WTC11 (cell line): ENCODE data around the gene DCP1B.

Source experiments
- ATF3 ChIP-seq: sonication (generic); formaldehyde crosslinking; conservative IDR thresholded peaks from 2 replicates; pipeline ENCODE4 v1.8.1; 2022; ENCODE audit warnings: mild to moderate bottlenecking, missing genetic modification reagents
- CREB1 ChIP-seq: sonication (generic); formaldehyde crosslinking; IDR thresholded peaks from 2 replicates; pipeline ENCODE4 v1.8.0; 2023; ENCODE audit warnings: mild to moderate bottlenecking, missing genetic modification reagents
- CTCF ChIP-seq: fragments of 200-600 bp; IDR thresholded peaks from 2 replicates; pipeline ENCODE4 v1.8.0; 2022; ENCODE audit warnings: antibody characterized with exemption
- E2F4 ChIP-seq: sonication (generic); formaldehyde crosslinking; IDR thresholded peaks from 2 replicates; pipeline ENCODE4 v1.8.1; 2022; ENCODE audit warnings: low read depth, mild to moderate bottlenecking, moderate library complexity, missing genetic modification reagents, borderline replicate concordance
- FOXK1 ChIP-seq: sonication (generic); formaldehyde crosslinking; IDR thresholded peaks from 2 replicates; pipeline ENCODE4 v1.8.0; 2022; ENCODE audit warnings: mild to moderate bottlenecking, moderate library complexity, missing genetic modification reagents
- MAX ChIP-seq: sonication (generic); formaldehyde crosslinking; IDR thresholded peaks from 2 replicates; pipeline ENCODE4 v1.8.0; 2022; ENCODE audit warnings: mild to moderate bottlenecking, missing genetic modification reagents
- RELA ChIP-seq: sonication (generic); formaldehyde crosslinking; IDR thresholded peaks from 2 replicates; pipeline ENCODE4 v1.8.1; 2022; ENCODE audit warnings: missing genetic modification reagents, mild to moderate bottlenecking, borderline replicate concordance
- SMAD4 ChIP-seq: sonication (generic); formaldehyde crosslinking; IDR thresholded peaks from 2 replicates; pipeline ENCODE4 v1.8.0; 2022; ENCODE audit warnings: mild to moderate bottlenecking, missing genetic modification reagents
- SP1 ChIP-seq: sonication (generic); formaldehyde crosslinking; conservative IDR thresholded peaks from 2 replicates; pipeline ENCODE4 v1.8.1; 2022; ENCODE audit warnings: missing genetic modification reagents
- ZBTB21 ChIP-seq: sonication (generic); formaldehyde crosslinking; IDR thresholded peaks from 2 replicates; pipeline ENCODE4 v1.8.1; 2023; ENCODE audit warnings: mild to moderate bottlenecking, missing genetic modification reagents, borderline replicate concordance
- ZNF138 ChIP-seq: sonication (generic); formaldehyde crosslinking; conservative IDR thresholded peaks from 2 replicates; pipeline ENCODE4 v1.8.1; 2022; ENCODE audit warnings: mild to moderate bottlenecking, moderate library complexity, missing genetic modification reagents
- ZNF317 ChIP-seq: sonication (generic); formaldehyde crosslinking; IDR thresholded peaks from 2 replicates; pipeline ENCODE4 v1.8.1; 2023; ENCODE audit warnings: low read depth, mild to moderate bottlenecking, moderate library complexity, missing genetic modification reagents, borderline replicate concordance
- ZNF416 ChIP-seq: fragments of 250-450 bp; sonication (Bioruptor Pico); IDR thresholded peaks from 2 replicates; pipeline ENCODE4 v1.9.0; 2021; ENCODE audit warnings: mild to moderate bottlenecking, inconsistent platforms

GRCh38 chr12:1936406-1937320 is 67.6 kb downstream of the DCP1B start:
- TF ChIP-seq CTCF (no peak), E2F4 (CRISPR knock-in tag) (no peak), ZNF317 (no peak), FOXK1 (CRISPR knock-in tag) (no peak), RELA (CRISPR knock-in tag) (no peak), MAX (no peak), SP1 (no peak), ATF3 (CRISPR knock-in tag) (no peak), ZNF138 (CRISPR knock-in tag) (no peak), SMAD4 (CRISPR knock-in tag) (no peak), CREB1 (CRISPR knock-in tag) (no peak), ZNF416 (CRISPR knock-in tag) (no peak), ZBTB21 (CRISPR knock-in tag) (no peak)
